H1 (cell line): ENCODE data around the gene MIA2. TPM values are rescaled to one million over a fixed set of nuclear protein-coding genes. Genes with fewer than 3 reads are reported as not detected.
"Not testable (repeated sequence)": the region's sequence is repeated elsewhere in the genome, so short reads cannot be mapped to it uniquely, and the experiment has no call there.

ENCODE experiments used
- CTCF ChIA-PET: fragments of 300-600 bp; sonication (Branson Sonifier 250); formaldehyde crosslinking; loops from one replicate; lab custom pipeline; 2021; ENCODE audit not compliant: partially characterized antibody; lab: Charles Lee
- POLR2A ChIA-PET: fragments of 300-600 bp; sonication (Branson Sonifier 250); formaldehyde crosslinking; loops from one replicate; lab custom pipeline; 2021; ENCODE audit warnings: inconsistent platforms; ENCODE audit not compliant: partially characterized antibody; lab: Charles Lee
- DNase-seq, 2 experiments: peaks; one replicate each; pipeline versions ENCODE4 v3.0.0 to v3.0.0-alpha.2; 2010 to 2022; ENCODE audit warnings: low spot score in 2 of 2, low read depth in 1 of 2, mixed read lengths in 1 of 2
- FAIRE-seq: peaks from 2 replicates; lab custom pipeline; 2011; peaks lifted over from hg19 to GRCh38; lab: Jason Lieb, UNC
- H2AFZ ChIP-seq: 2 replicates; pipeline ENCODE4 v1.8.1; 2012; ENCODE audit warnings: low read length, inconsistent platforms
- H2AK5ac ChIP-seq: 2 replicates; pipeline ENCODE4 v1.6.1; 2013; ENCODE audit warnings: low read depth, low read length
- H2BK120ac ChIP-seq: replicated peaks from 2 replicates; pipeline ENCODE3; 2013; ENCODE audit warnings: low read depth, low read length, inconsistent platforms
- H2BK12ac ChIP-seq: 2 replicates; pipeline ENCODE4 v1.6.1; 2013; ENCODE audit warnings: low read depth, low read length
- H2BK15ac ChIP-seq: 2 replicates; pipeline ENCODE4 v1.6.1; 2013; ENCODE audit warnings: low read length
- H2BK20ac ChIP-seq: 2 replicates; pipeline ENCODE4 v1.6.1; 2013; ENCODE audit warnings: low read length
- H2BK5ac ChIP-seq: 2 replicates; pipeline ENCODE4 v1.6.1; 2013; ENCODE audit warnings: low read depth, low read length
- H3K14ac ChIP-seq: 2 replicates; pipeline ENCODE4 v1.6.1; 2013; ENCODE audit warnings: inconsistent platforms; ENCODE audit not compliant: insufficient read length
- H3K18ac ChIP-seq: 2 replicates; pipeline ENCODE4 v1.6.1; 2013; ENCODE audit warnings: low read length; ENCODE audit errors: extremely low read depth
- H3K23ac ChIP-seq: 2 replicates; pipeline ENCODE4 v1.6.1; 2013; ENCODE audit warnings: inconsistent platforms; ENCODE audit not compliant: insufficient read length
- H3K23me2 ChIP-seq: 2 replicates; pipeline ENCODE4 v1.6.1; 2013; ENCODE audit warnings: low read depth, low read length
- H3K27ac ChIP-seq: 2 replicates; pipeline ENCODE4 v1.6.1; 2011; ENCODE audit warnings: low read depth, low read length, inconsistent platforms
- H3K27me3 ChIP-seq, 4 experiments: replicated peaks in 1 of 4; 1 replicate in 1 of 4; 2 replicates in 3 of 4; pipeline versions ENCODE4 v1.6.1 to v1.8.1; 2011 to 2013; ENCODE audit warnings: low read length in 3 of 4, mild to moderate bottlenecking in 3 of 4, inconsistent platforms in 2 of 4, mixed read lengths in 2 of 4, moderate library complexity in 1 of 4; ENCODE audit not compliant: control insufficient read depth in 3 of 4, insufficient read depth in 3 of 4; ENCODE audit errors: extremely low read depth in 1 of 4
- H3K36me3 ChIP-seq, 4 experiments: 2 replicates each; pipeline versions ENCODE4 v1.6.1 to v1.8.1; 2011 to 2013; ENCODE audit warnings: mild to moderate bottlenecking in 4 of 4, low read length in 3 of 4, moderate library complexity in 2 of 4, control low read depth in 1 of 4, inconsistent platforms in 1 of 4; ENCODE audit not compliant: insufficient read depth in 4 of 4, control insufficient read depth in 2 of 4
- H3K4ac ChIP-seq: replicated peaks from 2 replicates; pipeline ENCODE3; 2013; ENCODE audit warnings: low read length, low read depth, mixed read lengths, inconsistent platforms; ENCODE audit not compliant: insufficient read length
- H3K4me1 ChIP-seq, 4 experiments: replicated peaks in 1 of 4; 1 replicate in 1 of 4; 2 replicates in 3 of 4; pipeline versions ENCODE4 v1.6.1 to v1.8.1; 2011 to 2013; ENCODE audit warnings: low read length in 3 of 4, inconsistent platforms in 2 of 4, mixed read lengths in 1 of 4; ENCODE audit not compliant: insufficient read depth in 4 of 4, control insufficient read depth in 3 of 4
- H3K4me2 ChIP-seq, 2 experiments: 2 replicates each; pipeline versions ENCODE4 v1.6.1 to v1.8.1; 2011 to 2013; ENCODE audit warnings: low read depth in 2 of 2, low read length in 2 of 2, control low read depth in 1 of 2, inconsistent platforms in 1 of 2, mild to moderate bottlenecking in 1 of 2; ENCODE audit not compliant: insufficient read depth in 1 of 2
- H3K4me3 ChIP-seq, 4 experiments: fragments of 200-600, 300-600 bp in 1 of 4; sonication (generic), shearing (Covaris generic), sonication (Bioruptor Twin) in 1 of 4; 2 replicates each; pipeline versions ENCODE4 v1.5.1 to v1.8.1; 2011 to 2016; ENCODE audit warnings: low read length in 4 of 4, low read depth in 3 of 4, control low read depth in 2 of 4, inconsistent platforms in 2 of 4, mild to moderate bottlenecking in 2 of 4, mixed read lengths in 1 of 4, moderate library complexity in 1 of 4; ENCODE audit not compliant: insufficient read depth in 2 of 4; ENCODE audit errors: extremely low read depth in 1 of 4
- H3K56ac ChIP-seq: replicated peaks from 2 replicates; pipeline ENCODE3; 2013; ENCODE audit warnings: low read depth, mild to moderate bottlenecking, mixed read lengths, low read length, inconsistent platforms; ENCODE audit not compliant: insufficient read length
- H3K79me1 ChIP-seq: 2 replicates; pipeline ENCODE4 v1.6.1; 2013; ENCODE audit warnings: low read depth, low read length, control low read depth
- H3K79me2 ChIP-seq, 2 experiments: 2 replicates each; pipeline versions ENCODE4 v1.6.1 to v1.8.1; 2012 to 2013; ENCODE audit warnings: low read length in 2 of 2, mild to moderate bottlenecking in 2 of 2, inconsistent platforms in 1 of 2; ENCODE audit not compliant: insufficient read depth in 2 of 2, control insufficient read depth in 1 of 2
- H3K9ac ChIP-seq, 4 experiments: replicated peaks in 1 of 4; 1 replicate in 1 of 4; 2 replicates in 3 of 4; pipeline versions ENCODE4 v1.6.1 to v1.8.1; 2011 to 2013; ENCODE audit warnings: low read depth in 3 of 4, low read length in 3 of 4, control low read depth in 2 of 4, mild to moderate bottlenecking in 2 of 4, moderate library complexity in 2 of 4, inconsistent platforms in 1 of 4; ENCODE audit errors: extremely low read depth in 1 of 4
- H3K9me3 ChIP-seq, 2 experiments: 2 replicates each; pipeline versions ENCODE4 v1.6.1 to v1.8.1; 2012 to 2013; ENCODE audit warnings: mild to moderate bottlenecking in 2 of 2, moderate library complexity in 2 of 2, control low read depth in 1 of 2, inconsistent platforms in 1 of 2, low read depth in 1 of 2, low read length in 1 of 2, mixed read lengths in 1 of 2; ENCODE audit not compliant: insufficient read depth in 2 of 2
- H4K20me1 ChIP-seq, 2 experiments: replicated peaks in 1 of 2; 2 replicates each; pipeline versions ENCODE3 to v1.8.1; 2011 to 2013; ENCODE audit warnings: inconsistent platforms in 2 of 2, low read length in 2 of 2, mild to moderate bottlenecking in 1 of 2; ENCODE audit not compliant: insufficient read depth in 2 of 2, control insufficient read depth in 1 of 2
- H4K5ac ChIP-seq: 2 replicates; pipeline ENCODE4 v1.6.1; 2013; ENCODE audit warnings: low read length, low read depth, mixed read lengths, inconsistent platforms; ENCODE audit not compliant: insufficient read length
- H4K8ac ChIP-seq: 2 replicates; pipeline ENCODE4 v1.8.0; 2013; ENCODE audit warnings: mild to moderate bottlenecking, moderate library complexity, low read length, inconsistent platforms; ENCODE audit not compliant: insufficient read depth; ENCODE audit errors: extremely low read depth
- H4K91ac ChIP-seq: replicated peaks from 2 replicates; pipeline ENCODE3; 2013; ENCODE audit warnings: low read length, mixed read lengths, inconsistent platforms; ENCODE audit not compliant: insufficient read length
- WGBS, 2 experiments: shearing (Covaris generic) in 1 of 2; methylation state at CpG; one replicate each; pipeline versions ENCODE4 v1.1.6 to v1.1.7; 2013 to 2015; ENCODE audit warnings: low lambda C conversion rate in 2 of 2, mixed read lengths in 2 of 2, inconsistent platforms in 1 of 2, low coverage in 1 of 2, missing lambda C conversion rate in 1 of 2; ENCODE audit not compliant: insufficient replicate concordance in 2 of 2, insufficient coverage in 1 of 2, insufficient read length in 1 of 2; ENCODE audit errors: extremely low coverage in 1 of 2, missing lambda C conversion rate in 1 of 2; 5-methylcytosine and 5-hydroxymethylcytosine counted together
- polyA plus RNA-seq, 7 experiments: library from polyadenylated mRNA; depleted of rRNA in 3 of 7; stranded (reverse) in 5 of 7; unstranded in 2 of 7; fragments of >200 nt in 5 of 7; fragments of 200-250 nt in 2 of 7; gene quantifications; 1 replicate in 5 of 7; 2 replicates in 1 of 7; 4 replicates in 1 of 7; pipeline versions ENCODE4 v1.2.1 to v1.2.3, GENCODE V29; 2011 to 2013; ENCODE audit warnings: missing spikeins in 2 of 7, mixed read lengths in 2 of 7
- total RNA-seq: library from RNA; stranded (reverse); fragmentation: NEBNext Ultra II Directional; extraction: Animal tissue kit (Norgen Biotek cat#: 25700); gene quantifications from 2 replicates; pipeline ENCODE4 v1.2.1, GENCODE V29; 2021

Gene MIA2
- total and polyA plus RNA-seq, 2 of the 8 experiments (the other 6 are each of a cell fraction or from before 2014, with no cell fraction given), result 10.1 to 15.0 TPM

DNA sequence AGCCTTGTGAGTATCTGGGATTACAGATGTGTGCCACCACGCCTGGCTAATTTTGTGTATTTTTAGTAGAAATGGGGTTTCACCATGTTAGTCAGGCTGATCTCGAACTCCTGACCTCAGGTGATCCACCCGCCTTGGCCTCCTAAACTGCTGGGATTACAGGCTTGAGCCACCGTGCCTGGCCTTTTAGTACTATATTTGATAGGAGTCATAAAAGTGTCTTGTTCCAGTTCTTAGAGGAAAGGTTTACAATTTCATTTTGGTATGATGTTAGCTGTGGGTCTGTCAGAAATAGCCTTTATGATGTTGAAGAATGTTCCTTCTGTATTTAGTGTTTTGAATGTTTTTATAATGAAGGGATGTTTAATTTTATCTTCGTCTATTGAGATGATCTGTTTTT, 127.8 kb downstream of the MIA2 start:
- H2BK20ac ChIP-seq, H2BK12ac ChIP-seq, POLR2A ChIA-PET, H3K4ac ChIP-seq, FAIRE-seq, H3K18ac ChIP-seq, H3K27ac ChIP-seq, H4K5ac ChIP-seq, H2AK5ac ChIP-seq, DNase-seq, H4K8ac ChIP-seq, H3K79me2 ChIP-seq, H2BK5ac ChIP-seq, CTCF ChIA-PET, H4K20me1 ChIP-seq, H4K91ac ChIP-seq, H3K14ac ChIP-seq, H3K4me1 ChIP-seq, H3K27me3 ChIP-seq, H3K36me3 ChIP-seq, H3K23me2 ChIP-seq, H3K4me2 ChIP-seq, H3K4me3 ChIP-seq, H3K56ac ChIP-seq, H2AFZ ChIP-seq, H3K9ac ChIP-seq, H2BK120ac ChIP-seq, H3K9me3 ChIP-seq, H2BK15ac ChIP-seq, H3K23ac ChIP-seq, H3K79me1 ChIP-seq: not testable (repeated sequence)
- 91% methylated on average over 5 of the region's 5 CpGs; no CpG with 5 or more reads in 1 of the 2 experiments for WGBS, 2 experiments
